Lower leg skin (tissue), 3 donors: ENCODE data around the gene PRKCE.

Experiments
- POLR2A ChIP-seq, 2 donors: fragments of 450-650 bp; IDR thresholded peaks; one replicate each; pipeline ENCODE4 v1.6.1; 2016 to 2017; ENCODE audit warnings: antibody characterized with exemption in 2 of 2, mild to moderate bottlenecking in 1 of 2, moderate library complexity in 1 of 2
- TF ChIP-seq, protein P1 (sequence below), 3 donors: fragments of 450-650 bp; IDR thresholded peaks; one replicate each; pipeline ENCODE4 v1.5.1; 2016; ENCODE audit warnings: antibody characterized with exemption in 3 of 3, mild to moderate bottlenecking in 3 of 3, moderate library complexity in 2 of 3

DNA sequence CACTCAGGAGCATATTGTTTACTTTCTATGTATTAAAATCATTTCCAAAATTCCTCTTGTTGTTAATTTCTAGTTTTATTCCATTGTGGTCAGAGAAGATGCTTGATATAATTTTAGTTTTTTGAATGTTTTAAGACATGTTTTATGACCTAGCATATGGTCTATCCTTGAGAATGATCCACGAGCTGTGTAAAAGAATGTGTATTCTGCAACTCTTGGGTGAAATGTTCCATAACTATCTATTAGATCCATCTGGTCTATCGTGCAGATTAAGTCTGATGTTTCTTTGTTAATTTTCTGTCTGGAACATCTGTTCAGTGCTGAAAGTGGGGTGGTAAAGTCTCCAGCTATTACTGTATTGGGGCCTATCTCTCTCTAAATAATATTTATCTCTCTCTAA is 562.4 kb downstream of the PRKCE start:
- TF ChIP-seq, protein P1, sequence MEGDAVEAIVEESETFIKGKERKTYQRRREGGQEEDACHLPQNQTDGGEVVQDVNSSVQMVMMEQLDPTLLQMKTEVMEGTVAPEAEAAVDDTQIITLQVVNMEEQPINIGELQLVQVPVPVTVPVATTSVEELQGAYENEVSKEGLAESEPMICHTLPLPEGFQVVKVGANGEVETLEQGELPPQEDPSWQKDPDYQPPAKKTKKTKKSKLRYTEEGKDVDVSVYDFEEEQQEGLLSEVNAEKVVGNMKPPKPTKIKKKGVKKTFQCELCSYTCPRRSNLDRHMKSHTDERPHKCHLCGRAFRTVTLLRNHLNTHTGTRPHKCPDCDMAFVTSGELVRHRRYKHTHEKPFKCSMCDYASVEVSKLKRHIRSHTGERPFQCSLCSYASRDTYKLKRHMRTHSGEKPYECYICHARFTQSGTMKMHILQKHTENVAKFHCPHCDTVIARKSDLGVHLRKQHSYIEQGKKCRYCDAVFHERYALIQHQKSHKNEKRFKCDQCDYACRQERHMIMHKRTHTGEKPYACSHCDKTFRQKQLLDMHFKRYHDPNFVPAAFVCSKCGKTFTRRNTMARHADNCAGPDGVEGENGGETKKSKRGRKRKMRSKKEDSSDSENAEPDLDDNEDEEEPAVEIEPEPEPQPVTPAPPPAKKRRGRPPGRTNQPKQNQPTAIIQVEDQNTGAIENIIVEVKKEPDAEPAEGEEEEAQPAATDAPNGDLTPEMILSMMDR (IDR thresholded peaks at IDR 0.05): no peak
- TF ChIP-seq POLR2A (IDR thresholded peaks at IDR 0.05): no peak
